Endodermal cell (in vitro differentiated cells): ENCODE results near the gene PCYOX1L. TPM values are rescaled to one million over a fixed set of nuclear protein-coding genes. Genes with fewer than 3 reads are reported as not detected.

Experiments
- DNase-seq: peaks from one replicate; pipeline ENCODE4 v3.0.0-alpha.2; 2017
- H3K27ac ChIP-seq: 2 replicates; pipeline ENCODE4 v1.5.1; 2013; ENCODE audit warnings: mild to moderate bottlenecking, low read depth, low read length, moderate library complexity
- H3K27me3 ChIP-seq: 2 replicates; pipeline ENCODE4 v1.6.1; 2013; ENCODE audit warnings: mild to moderate bottlenecking, low read length, moderate library complexity; ENCODE audit not compliant: insufficient read depth, control insufficient read depth, poor library complexity, severe bottlenecking
- H3K36me3 ChIP-seq: 2 replicates; pipeline ENCODE4 v1.7.0; 2013; ENCODE audit warnings: mild to moderate bottlenecking, low read length, moderate library complexity; ENCODE audit not compliant: control insufficient read depth, insufficient read depth
- H3K4me1 ChIP-seq: one replicate; pipeline ENCODE4 v1.7.0; 2013; ENCODE audit warnings: low read length; ENCODE audit not compliant: control insufficient read depth, insufficient read depth
- H3K4me3 ChIP-seq: 2 replicates; pipeline ENCODE4 v1.5.1; 2013; ENCODE audit warnings: mild to moderate bottlenecking, low read length, moderate library complexity
- H3K9ac ChIP-seq: 2 replicates; pipeline ENCODE4 v1.6.1; 2013; ENCODE audit warnings: mild to moderate bottlenecking, low read length, moderate library complexity; ENCODE audit not compliant: poor library complexity, severe bottlenecking; ENCODE audit errors: extremely low read depth
- H3K9me3 ChIP-seq: 2 replicates; pipeline ENCODE4 v1.6.1; 2013; ENCODE audit warnings: mild to moderate bottlenecking, low read length, moderate library complexity; ENCODE audit not compliant: control insufficient read depth
- H3K27ac Mint-ChIP-seq: 2 replicates; pipeline ENCODE4 v1.8.0; 2020; ENCODE audit warnings: mixed read lengths
- H3K27me3 Mint-ChIP-seq: 2 replicates; pipeline ENCODE4 v1.8.0; 2021; ENCODE audit warnings: mild to moderate bottlenecking, mixed read lengths; ENCODE audit not compliant: insufficient read depth
- H3K36me3 Mint-ChIP-seq: 2 replicates; pipeline ENCODE4 v1.8.0; 2020; ENCODE audit warnings: low read depth, mixed read lengths
- H3K4me1 Mint-ChIP-seq: 2 replicates; pipeline ENCODE4 v1.8.0; 2020; ENCODE audit warnings: mixed read lengths
- H3K4me3 Mint-ChIP-seq: 2 replicates; pipeline ENCODE4 v1.8.0; 2020; ENCODE audit warnings: mild to moderate bottlenecking, moderate library complexity, mixed read lengths
- H3K9me3 Mint-ChIP-seq: 2 replicates; pipeline ENCODE4 v1.8.0; 2020; ENCODE audit warnings: mild to moderate bottlenecking, mixed read lengths
- WGBS, 2 experiments: methylation state at CpG; one replicate each; pipeline versions ENCODE4 v1.1.5 to v1.1.7; 2013; ENCODE audit warnings: missing lambda C conversion rate in 2 of 2, mixed read lengths in 1 of 2; ENCODE audit not compliant: insufficient coverage in 1 of 2, insufficient read length in 1 of 2; 5-methylcytosine and 5-hydroxymethylcytosine counted together
- total RNA-seq, 2 donors: library from RNA; stranded (reverse); fragmentation: NEBNext Ultra II Directional in 1 of 2; extraction: Animal tissue kit (Norgen Biotek cat#: 25700) in 1 of 2; gene quantifications; 2 replicates in 1 of 2; 3 replicates in 1 of 2; pipeline ENCODE4 v1.2.1, GENCODE V29; 2021
- TF ChIP-seq, protein P1 (sequence below): fragments of 200-600 bp; sonication (generic); conservative IDR thresholded peaks from 2 replicates; pipeline ENCODE4 v1.5.0; 2021; ENCODE audit warnings: antibody characterized with exemption, mild to moderate bottlenecking

PCYOX1L gene
- total RNA-seq, 2 donors from 2014 or later, result 11.1 to 11.7 TPM

DNA sequence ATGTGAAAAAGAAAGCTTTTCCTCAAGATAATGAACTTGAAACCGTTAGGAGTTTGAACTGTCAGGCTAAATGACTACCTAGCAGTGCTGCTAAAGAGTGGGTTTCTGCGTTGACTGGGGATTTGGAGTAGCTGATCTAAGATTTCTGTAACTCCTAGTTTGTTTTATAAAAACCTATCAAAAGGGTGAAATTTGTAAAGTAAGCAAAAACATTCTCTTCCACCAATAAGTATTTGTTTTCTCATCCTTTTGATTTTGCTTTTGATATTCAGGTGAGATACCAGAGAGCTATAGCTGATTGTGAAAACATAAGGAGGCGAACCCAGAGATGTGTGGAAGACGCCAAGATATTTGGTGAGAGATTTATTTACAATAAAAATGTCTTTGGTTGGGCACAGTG, 8.5 kb upstream of the PCYOX1L start:
- peaks cover 72% of the 10 kb centered on the region for H3K36me3 ChIP-seq
- peaks cover 60% of the 10 kb centered on the region for H3K36me3 Mint-ChIP-seq

DNA sequence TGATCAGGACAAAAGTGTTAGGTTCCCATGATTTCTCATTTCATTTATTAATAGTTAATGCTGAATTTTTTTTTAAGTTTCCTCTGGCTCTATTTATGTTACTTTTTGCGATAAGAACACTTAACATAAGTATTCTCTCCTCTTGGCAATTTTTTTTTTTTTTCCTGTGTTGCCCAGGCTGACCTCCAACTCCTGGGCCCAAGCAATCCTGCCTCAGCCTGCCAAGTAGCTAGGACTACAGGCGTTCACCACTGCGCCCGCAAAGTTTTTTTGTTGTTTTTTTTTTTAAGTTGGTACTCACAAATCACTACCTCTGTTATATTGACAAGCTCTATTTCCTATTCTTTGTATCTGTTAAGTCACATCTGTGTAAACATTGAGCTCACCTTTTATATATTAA, 5.7 kb upstream of the PCYOX1L start:
- H3K4me1 Mint-ChIP-seq, result peaks cover under 1% of the 10 kb centered on the region
- H3K27me3 Mint-ChIP-seq, result no peaks in the 10 kb centered on the region
- H3K4me3 Mint-ChIP-seq, result no peak overlapping the region
- Histone ChIP-seq H3K4me1 (no peaks in the 10 kb centered on the region), H3K27me3 (no peaks in the 10 kb centered on the region), H3K27ac (no peak overlapping the region), H3K36me3 (peaks cover 74% of the 10 kb centered on the region), H3K9ac (no peak overlapping the region), H3K9me3 (no peaks in the 10 kb centered on the region), H3K4me3 (no peak overlapping the region)
- no peak overlapping the region for H3K27ac Mint-ChIP-seq
- no peak for DNase-seq
- TF ChIP-seq, protein P1, sequence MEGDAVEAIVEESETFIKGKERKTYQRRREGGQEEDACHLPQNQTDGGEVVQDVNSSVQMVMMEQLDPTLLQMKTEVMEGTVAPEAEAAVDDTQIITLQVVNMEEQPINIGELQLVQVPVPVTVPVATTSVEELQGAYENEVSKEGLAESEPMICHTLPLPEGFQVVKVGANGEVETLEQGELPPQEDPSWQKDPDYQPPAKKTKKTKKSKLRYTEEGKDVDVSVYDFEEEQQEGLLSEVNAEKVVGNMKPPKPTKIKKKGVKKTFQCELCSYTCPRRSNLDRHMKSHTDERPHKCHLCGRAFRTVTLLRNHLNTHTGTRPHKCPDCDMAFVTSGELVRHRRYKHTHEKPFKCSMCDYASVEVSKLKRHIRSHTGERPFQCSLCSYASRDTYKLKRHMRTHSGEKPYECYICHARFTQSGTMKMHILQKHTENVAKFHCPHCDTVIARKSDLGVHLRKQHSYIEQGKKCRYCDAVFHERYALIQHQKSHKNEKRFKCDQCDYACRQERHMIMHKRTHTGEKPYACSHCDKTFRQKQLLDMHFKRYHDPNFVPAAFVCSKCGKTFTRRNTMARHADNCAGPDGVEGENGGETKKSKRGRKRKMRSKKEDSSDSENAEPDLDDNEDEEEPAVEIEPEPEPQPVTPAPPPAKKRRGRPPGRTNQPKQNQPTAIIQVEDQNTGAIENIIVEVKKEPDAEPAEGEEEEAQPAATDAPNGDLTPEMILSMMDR, result no peak
- WGBS, 2 experiments, result 90 to 100% methylated on average over 2 to 4 of the region's 4 CpGs
- H3K9me3 Mint-ChIP-seq, result no peaks in the 10 kb centered on the region
- peaks cover 70% of the 10 kb centered on the region for H3K36me3 Mint-ChIP-seq

More for the DNA sequence above, 8.5 kb upstream of the PCYOX1L start:
- TF ChIP-seq, protein P1, result no peak
- WGBS, 2 experiments, result 92 to 95% methylated on average over 3 to 4 of the region's 4 CpGs
- H3K27ac ChIP-seq, result no peak overlapping the region
- no peaks in the 10 kb centered on the region for H3K9me3 Mint-ChIP-seq
- no peak overlapping the region for H3K4me3 ChIP-seq
- DNase-seq, result no peak
- H3K27ac Mint-ChIP-seq, result no peak overlapping the region
- H3K27me3 ChIP-seq, result no peaks in the 10 kb centered on the region
- no peaks in the 10 kb centered on the region for H3K9me3 ChIP-seq
- H3K4me1 Mint-ChIP-seq, result peaks cover 8% of the 10 kb centered on the region
- H3K9ac ChIP-seq, result no peak overlapping the region
- no peaks in the 10 kb centered on the region for H3K27me3 Mint-ChIP-seq
- no peak overlapping the region for H3K4me3 Mint-ChIP-seq
- H3K4me1 ChIP-seq, result no peaks in the 10 kb centered on the region

DNA sequence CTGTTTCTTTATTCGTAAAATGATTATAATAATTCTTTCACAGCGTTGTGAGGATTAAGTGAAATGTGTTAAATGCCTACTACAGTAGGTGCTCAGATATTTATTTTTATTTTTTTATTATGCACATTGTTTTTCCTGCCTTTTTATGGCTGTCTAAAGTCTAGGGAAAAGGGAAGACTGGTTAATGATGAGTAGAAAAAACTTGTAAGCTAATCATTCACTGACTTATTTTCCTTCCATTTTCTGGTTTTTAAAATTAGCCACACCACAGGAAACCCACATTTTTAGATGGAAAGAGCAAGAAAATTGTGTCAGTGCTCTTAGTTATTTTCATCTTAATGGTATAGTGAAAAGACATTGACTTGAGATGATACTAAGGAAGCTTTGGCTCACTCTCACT, 3.9 kb upstream of the PCYOX1L start:
- Histone ChIP-seq H3K4me1 (no peaks in the 10 kb centered on the region), H3K4me3 (no peak overlapping the region), H3K27me3 (peaks cover 8% of the 10 kb centered on the region), H3K9me3 (no peaks in the 10 kb centered on the region), H3K36me3 (peaks cover 57% of the 10 kb centered on the region), H3K9ac (no peak overlapping the region), H3K27ac (no peak overlapping the region)
- H3K27ac Mint-ChIP-seq, result no peak overlapping the region
- 80 to 100% methylated on average over 1 to 2 of the region's 2 CpGs for WGBS, 2 experiments
- DNase-seq, result no peak
- TF ChIP-seq, protein P1, result no peak
- no peak overlapping the region for H3K4me3 Mint-ChIP-seq
- H3K27me3 Mint-ChIP-seq, result peaks cover 8% of the 10 kb centered on the region
- H3K36me3 Mint-ChIP-seq, result peaks cover 57% of the 10 kb centered on the region
- H3K4me1 Mint-ChIP-seq, result peaks cover 4% of the 10 kb centered on the region
- no peaks in the 10 kb centered on the region for H3K9me3 Mint-ChIP-seq
